Measurements from ENCODE around the gene RABEP2.

- TF ChIP-seq CTCF (IDR thresholded peaks at IDR 0.05; ENCODE audit: low read length) (no peak), EZH2 (IDR thresholded peaks at IDR 0.05; ENCODE audit: borderline replicate concordance, low read length) (no peak)
Observed at GRCh38 chr16:28931801-28932225, 6.8 kb upstream of the RABEP2 start, which contains the start of gene CD19.

Data from OCI-LY1 (cell line).